GM23248 (cell line): ENCODE data around the gene CSTF1.

Experiments used
- EZH2 ChIP-seq: fragments of 200-600 bp; sonication (generic); IDR thresholded peaks from 2 replicates; pipeline ENCODE4 v1.6.1; 2018; ENCODE audit warnings: antibody characterized with exemption, mild to moderate bottlenecking; ENCODE audit not compliant: insufficient read depth, poor library complexity, severe bottlenecking
- EZH2phosphoT487 ChIP-seq: fragments of 200-600 bp; sonication (generic); IDR thresholded peaks from 2 replicates; pipeline ENCODE4 v1.6.1; 2018; ENCODE audit warnings: antibody characterized with exemption, moderate library complexity, mild to moderate bottlenecking, low read depth; ENCODE audit not compliant: insufficient read depth

DNA sequence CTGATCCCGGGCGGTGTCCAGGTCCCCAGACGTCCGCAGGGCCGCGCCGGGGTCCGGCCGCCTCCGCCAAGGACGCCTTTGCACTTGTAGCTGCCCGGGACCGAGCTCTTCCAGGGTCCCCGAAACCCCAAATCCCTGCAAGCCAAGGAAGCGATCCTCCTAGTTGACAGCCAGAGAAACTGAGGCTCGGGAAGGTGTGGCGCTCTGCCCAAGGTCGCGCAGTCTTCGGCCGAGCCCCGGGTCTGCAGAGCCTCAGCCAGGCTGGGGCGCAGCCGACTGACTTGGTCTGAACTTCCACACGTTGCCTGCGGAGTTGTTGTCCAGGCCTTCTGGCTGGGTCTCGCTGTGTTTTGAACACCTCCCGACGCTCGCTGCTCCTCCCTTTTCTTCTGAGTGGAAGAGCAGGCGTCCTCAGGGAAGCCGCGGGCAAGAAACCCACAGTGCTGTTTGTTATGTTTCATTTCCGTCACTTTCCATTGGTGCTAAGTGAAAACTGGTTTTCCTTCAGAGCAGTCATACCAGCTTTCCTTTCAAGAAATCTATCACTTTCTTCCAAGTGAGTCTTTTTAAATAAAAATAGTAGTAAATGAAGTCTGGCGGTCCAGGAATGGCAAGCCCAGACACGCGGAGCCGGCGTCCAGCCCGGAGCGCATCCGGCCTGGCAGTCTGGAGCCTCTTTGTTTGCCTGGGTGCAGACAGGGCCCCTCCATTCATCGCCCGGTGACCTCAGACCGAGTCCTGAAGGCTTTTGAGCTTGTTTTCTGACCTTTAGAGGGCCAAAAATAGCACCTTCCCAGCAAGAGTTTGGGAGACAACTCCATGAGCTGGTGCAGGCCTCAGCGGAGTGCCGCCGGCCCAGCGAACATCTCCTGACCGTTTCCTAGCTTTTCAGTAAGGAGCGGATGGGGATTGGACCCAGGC is 33.0 kb upstream of the CSTF1 start:
- TF ChIP-seq EZH2phosphoT487: no peak
- TF ChIP-seq EZH2: no peak
